ENCODE measurements around the gene CRADD.
"Not testable (repeated sequence)": the region's sequence is repeated elsewhere in the genome, so short reads cannot be mapped to it uniquely, and the experiment has no call there.

The CRADD gene

GRCh38 chr12:93743999-93744689 lies 67.0 kb downstream of the CRADD start:
- H3K27ac ChIP-seq (ENCODE audit: low read length), result no peak overlapping the region
- H3K27me3 ChIP-seq (ENCODE audit: control insufficient read depth, insufficient read depth, low read length), result no peaks in the 10 kb centered on the region
- no CpG with 5 or more reads among the region's 4 CpGs for WGBS (ENCODE audit: insufficient coverage, insufficient read length)
- H3K4me3 ChIP-seq (ENCODE audit: low read length), result no peak overlapping the region
- peaks cover 1% of the 10 kb centered on the region; the same call in 1 of the 2 replicates for H3K4me1 ChIP-seq (ENCODE audit: control insufficient read depth, insufficient read depth, low read length)
- no peak for DNase-seq (ENCODE audit: low read depth, low spot score)
- no peaks in the 10 kb centered on the region for H3K9me3 ChIP-seq (ENCODE audit: control insufficient read depth, insufficient read depth, low read length)
- no peaks in the 10 kb centered on the region for H3K36me3 ChIP-seq (ENCODE audit: control insufficient read depth, insufficient read depth, low read length)

GRCh38 chr12:93745286-93745685 lies 68.1 kb downstream of the CRADD start:
- no CpG with 5 or more reads among the region's 2 CpGs for WGBS (ENCODE audit: insufficient coverage, insufficient read length)
- H3K4me1 ChIP-seq (ENCODE audit: control insufficient read depth, insufficient read depth, low read length), result peaks cover 1% of the 10 kb centered on the region; the same call in 1 of the 2 replicates
- DNase-seq (ENCODE audit: low read depth, low spot score), result no peak
- H3K36me3 ChIP-seq (ENCODE audit: control insufficient read depth, insufficient read depth, low read length), result no peaks in the 10 kb centered on the region
- H3K27ac ChIP-seq (ENCODE audit: low read length), result no peak overlapping the region
- no peaks in the 10 kb centered on the region for H3K27me3 ChIP-seq (ENCODE audit: control insufficient read depth, insufficient read depth, low read length)
- no peaks in the 10 kb centered on the region for H3K9me3 ChIP-seq (ENCODE audit: control insufficient read depth, insufficient read depth, low read length)
- no peak overlapping the region for H3K4me3 ChIP-seq (ENCODE audit: low read length)

DNA sequence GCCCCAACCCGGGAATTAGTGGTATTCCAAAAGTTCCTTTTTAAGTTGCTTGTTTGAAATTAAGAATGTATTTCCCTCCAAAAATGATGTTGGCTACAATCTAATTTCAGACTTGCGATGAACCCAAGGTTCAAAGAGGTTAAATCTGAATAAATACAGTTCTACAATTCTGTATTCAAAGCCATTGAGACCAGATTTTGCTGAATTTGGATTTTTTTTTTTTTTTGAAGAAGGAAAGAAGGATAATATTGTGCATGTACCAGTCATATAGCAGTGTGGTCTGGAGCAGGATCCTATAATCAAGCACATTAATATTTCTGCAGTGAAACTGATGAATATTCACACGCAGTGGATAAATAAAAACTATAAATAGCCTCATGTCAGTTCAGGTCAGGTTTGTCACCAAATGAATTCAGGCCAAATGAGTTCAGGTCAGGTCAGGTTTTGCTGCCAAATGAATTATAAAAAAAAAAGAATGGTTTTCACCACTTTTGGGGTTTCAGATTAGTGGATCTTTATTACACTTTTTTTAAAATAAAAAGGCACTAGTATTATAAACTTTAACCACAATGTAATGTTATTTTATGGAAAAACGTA lies 69.5 kb downstream of the CRADD start:
- H3K27ac ChIP-seq (ENCODE audit: low read length), result no peak overlapping the region
- no peak overlapping the region for H3K4me3 ChIP-seq (ENCODE audit: low read length)
- DNase-seq (ENCODE audit: low read depth, low spot score), result no peak
- H3K36me3 ChIP-seq (ENCODE audit: control insufficient read depth, insufficient read depth, low read length), result no peaks in the 10 kb centered on the region
- no peaks in the 10 kb centered on the region for H3K9me3 ChIP-seq (ENCODE audit: control insufficient read depth, insufficient read depth, low read length)
- H3K4me1 ChIP-seq (ENCODE audit: control insufficient read depth, insufficient read depth, low read length), result peaks cover 1% of the 10 kb centered on the region; the same call in 1 of the 2 replicates
- no peaks in the 10 kb centered on the region for H3K27me3 ChIP-seq (ENCODE audit: control insufficient read depth, insufficient read depth, low read length)
- WGBS (ENCODE audit: insufficient coverage, insufficient read length), result no CpG with 5 or more reads among the region's 4 CpGs

DNA sequence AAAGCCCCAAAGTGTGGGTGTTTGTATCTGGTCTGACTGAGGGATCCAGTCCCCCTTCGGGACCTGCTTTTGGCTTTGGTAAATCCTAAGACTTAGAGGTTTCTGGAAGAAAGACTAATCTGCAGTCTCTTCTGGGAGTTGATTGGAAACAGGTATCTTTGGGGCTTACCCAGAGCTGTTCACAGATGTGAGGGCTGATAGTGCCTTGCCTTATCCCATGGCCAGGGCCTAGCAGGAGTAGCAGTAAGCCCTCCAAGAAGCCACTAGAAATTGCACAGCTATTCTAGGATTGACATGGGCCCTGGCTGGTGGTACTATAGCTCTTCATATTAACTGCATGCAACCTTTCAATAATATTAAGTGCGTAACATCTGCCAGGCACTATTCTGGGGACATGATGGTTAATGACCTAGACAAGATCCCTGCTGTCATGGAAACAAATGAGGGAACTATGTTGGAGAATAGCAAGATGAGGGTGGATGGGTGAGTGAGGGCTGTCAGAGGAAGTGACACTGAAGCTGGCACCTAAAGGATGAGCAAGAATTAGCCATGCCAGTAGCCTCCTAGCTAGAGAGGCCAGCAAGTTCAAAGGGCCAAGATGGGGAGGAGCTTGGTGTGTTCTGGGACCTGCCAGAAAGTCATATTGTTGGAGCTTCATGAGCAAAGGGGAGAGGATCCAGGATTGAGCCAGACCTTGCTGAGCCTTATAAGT lies 71.7 kb downstream of the CRADD start:
- Histone ChIP-seq H3K36me3 (ENCODE audit: control insufficient read depth, insufficient read depth, low read length) (no peaks in the 10 kb centered on the region), H3K27me3 (ENCODE audit: control insufficient read depth, insufficient read depth, low read length) (no peaks in the 10 kb centered on the region), H3K9me3 (ENCODE audit: control insufficient read depth, insufficient read depth, low read length) (no peaks in the 10 kb centered on the region), H3K4me1 (ENCODE audit: control insufficient read depth, insufficient read depth, low read length) (no peaks in the 10 kb centered on the region), H3K4me3 (ENCODE audit: low read length) (no peak overlapping the region), H3K27ac (ENCODE audit: low read length) (no peak overlapping the region)
- WGBS (ENCODE audit: insufficient coverage, insufficient read length), result no CpG with 5 or more reads among the region's 2 CpGs
- DNase-seq (ENCODE audit: low read depth, low spot score), result no peak

- DNase-seq (ENCODE audit: low read depth, low spot score), result no peak
- no peak overlapping the region for H3K4me3 ChIP-seq (ENCODE audit: low read length)
- H3K4me1 ChIP-seq (ENCODE audit: control insufficient read depth, insufficient read depth, low read length), result no peaks in the 10 kb centered on the region
- no peaks in the 10 kb centered on the region for H3K9me3 ChIP-seq (ENCODE audit: control insufficient read depth, insufficient read depth, low read length)
- no peak overlapping the region for H3K27ac ChIP-seq (ENCODE audit: low read length)
- H3K36me3 ChIP-seq (ENCODE audit: control insufficient read depth, insufficient read depth, low read length), result no peaks in the 10 kb centered on the region
- WGBS (ENCODE audit: insufficient coverage, insufficient read length), result no CpG with 5 or more reads among the region's 2 CpGs
- H3K27me3 ChIP-seq (ENCODE audit: control insufficient read depth, insufficient read depth, low read length), result no peaks in the 10 kb centered on the region
Measured at GRCh38 chr12:93749515-93749914, 72.3 kb downstream of the CRADD start.

- WGBS (ENCODE audit: insufficient coverage, insufficient read length), result no CpG with 5 or more reads among the region's 6 CpGs
- Histone ChIP-seq H3K27ac (ENCODE audit: low read length) (no peak overlapping the region), H3K4me3 (ENCODE audit: low read length) (no peak overlapping the region), H3K27me3 (ENCODE audit: control insufficient read depth, insufficient read depth, low read length) (no peaks in the 10 kb centered on the region), H3K9me3 (ENCODE audit: control insufficient read depth, insufficient read depth, low read length) (no peaks in the 10 kb centered on the region), H3K36me3 (ENCODE audit: control insufficient read depth, insufficient read depth, low read length) (no peaks in the 10 kb centered on the region), H3K4me1 (ENCODE audit: control insufficient read depth, insufficient read depth, low read length) (no peaks in the 10 kb centered on the region)
- DNase-seq (ENCODE audit: low read depth, low spot score), result no peak
Measured at GRCh38 chr12:93750056-93750455, 72.9 kb downstream of the CRADD start.

DNA sequence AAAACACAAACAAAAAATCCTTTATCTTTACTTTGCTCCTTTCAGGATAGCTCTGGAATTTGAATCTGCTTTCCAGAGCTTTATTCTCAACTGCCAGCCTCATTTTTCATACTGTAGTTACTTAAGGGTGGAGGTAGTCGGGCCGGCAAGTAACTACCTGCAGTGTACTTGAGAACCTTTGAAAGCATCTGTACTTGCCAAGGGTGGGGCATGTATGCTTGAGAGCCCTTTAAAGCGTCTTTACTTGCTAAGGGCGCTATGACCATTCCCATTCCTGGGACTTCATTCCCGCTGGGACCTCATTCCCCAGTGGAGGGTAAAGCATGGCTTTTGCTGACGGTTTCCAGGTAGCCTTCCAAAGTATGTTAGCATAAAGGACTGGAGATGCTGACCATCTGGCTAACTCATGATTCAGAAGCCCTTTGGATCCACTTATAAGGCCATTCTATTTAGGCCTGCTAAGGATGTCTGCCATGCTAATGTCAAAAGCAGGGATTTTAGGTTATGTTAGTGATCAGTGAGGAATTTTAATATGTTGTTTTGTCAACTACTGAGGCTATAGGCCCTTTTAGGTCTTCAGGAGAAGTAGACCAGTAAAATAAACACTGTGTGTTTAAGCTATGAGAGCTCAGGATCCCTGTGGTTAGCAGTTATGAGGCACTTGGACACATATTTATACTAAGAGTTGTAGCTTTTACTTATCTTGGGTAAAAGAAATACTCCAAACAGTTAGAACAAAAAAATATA lies 74.9 kb downstream of the CRADD start:
- Histone ChIP-seq H3K4me3 (ENCODE audit: low read length) (no peak overlapping the region), H3K4me1 (ENCODE audit: control insufficient read depth, insufficient read depth, low read length) (no peaks in the 10 kb centered on the region), H3K36me3 (ENCODE audit: control insufficient read depth, insufficient read depth, low read length) (no peaks in the 10 kb centered on the region), H3K27ac (ENCODE audit: low read length) (no peak overlapping the region), H3K27me3 (ENCODE audit: control insufficient read depth, insufficient read depth, low read length) (no peaks in the 10 kb centered on the region), H3K9me3 (ENCODE audit: control insufficient read depth, insufficient read depth, low read length) (no peaks in the 10 kb centered on the region)
- WGBS (ENCODE audit: insufficient coverage, insufficient read length), result no CpG with 5 or more reads among the region's 6 CpGs
- DNase-seq (ENCODE audit: low read depth, low spot score), result no peak

- no peaks in the 10 kb centered on the region for H3K9me3 ChIP-seq (ENCODE audit: control insufficient read depth, insufficient read depth, low read length)
- no peak overlapping the region for H3K4me3 ChIP-seq (ENCODE audit: low read length)
- H3K27ac ChIP-seq (ENCODE audit: low read length), result no peak overlapping the region
- no peaks in the 10 kb centered on the region for H3K36me3 ChIP-seq (ENCODE audit: control insufficient read depth, insufficient read depth, low read length)
- H3K4me1 ChIP-seq (ENCODE audit: control insufficient read depth, insufficient read depth, low read length), result no peaks in the 10 kb centered on the region
- no peak for DNase-seq (ENCODE audit: low read depth, low spot score)
- H3K27me3 ChIP-seq (ENCODE audit: control insufficient read depth, insufficient read depth, low read length), result no peaks in the 10 kb centered on the region
- no CpG with 5 or more reads among the region's 3 CpGs for WGBS (ENCODE audit: insufficient coverage, insufficient read length)
Measured at GRCh38 chr12:93753285-93753684, 76.1 kb downstream of the CRADD start.

GRCh38 chr12:93753838-93754429 lies 76.8 kb downstream of the CRADD start:
- H3K4me1 ChIP-seq (ENCODE audit: control insufficient read depth, insufficient read depth, low read length), result no peaks in the 10 kb centered on the region
- H3K9me3 ChIP-seq (ENCODE audit: control insufficient read depth, insufficient read depth, low read length), result no peaks in the 10 kb centered on the region
- H3K4me3 ChIP-seq (ENCODE audit: low read length), result no peak overlapping the region
- no peak for DNase-seq (ENCODE audit: low read depth, low spot score)
- no peaks in the 10 kb centered on the region for H3K36me3 ChIP-seq (ENCODE audit: control insufficient read depth, insufficient read depth, low read length)
- no peak overlapping the region for H3K27ac ChIP-seq (ENCODE audit: low read length)
- no peaks in the 10 kb centered on the region for H3K27me3 ChIP-seq (ENCODE audit: control insufficient read depth, insufficient read depth, low read length)
- WGBS (ENCODE audit: insufficient coverage, insufficient read length), result no CpG with 5 or more reads among the region's 3 CpGs

GRCh38 chr12:93754859-93755258 lies 77.7 kb downstream of the CRADD start:
- H3K4me1 ChIP-seq (ENCODE audit: control insufficient read depth, insufficient read depth, low read length); H3K27ac ChIP-seq (ENCODE audit: low read length); H3K9me3 ChIP-seq (ENCODE audit: control insufficient read depth, insufficient read depth, low read length); DNase-seq (ENCODE audit: low read depth, low spot score); H3K27me3 ChIP-seq (ENCODE audit: control insufficient read depth, insufficient read depth, low read length); H3K36me3 ChIP-seq (ENCODE audit: control insufficient read depth, insufficient read depth, low read length); H3K4me3 ChIP-seq (ENCODE audit: low read length): not testable (repeated sequence)
